GM19397 (cell line): ENCODE results near the gene ALK.

Source experiments
- ATAC-seq: cut with Tn5 transposase; IDR thresholded peaks from one replicate; pipeline ENCODE4 v1.9.1; 2021; ENCODE audit warnings: mild to moderate bottlenecking, moderate library complexity; ENCODE audit not compliant: unreplicated experiment

Gene ALK

DNA sequence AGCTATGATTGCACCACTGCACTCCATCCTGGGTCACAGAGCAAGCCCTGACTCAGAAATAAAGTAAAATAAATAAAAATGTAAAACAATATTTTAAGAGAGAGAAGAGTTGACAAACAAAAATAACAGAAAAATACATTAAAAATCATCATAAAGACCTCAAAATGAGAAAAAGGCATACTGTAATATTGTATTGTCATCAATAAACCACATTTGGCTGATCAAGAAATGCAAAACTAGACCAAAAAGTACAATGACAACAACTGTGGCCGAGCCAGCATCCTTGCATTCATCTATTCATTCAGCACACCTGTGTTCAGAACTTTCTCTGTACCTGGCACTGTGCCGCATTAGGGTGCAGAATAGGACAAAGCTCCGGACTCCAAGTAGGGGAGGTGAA, 121.8 kb downstream of the ALK start:
- ATAC-seq = no peak

GRCh38 chr2:29797916-29798315, 123.5 kb downstream of the ALK start:
- ATAC-seq = no peak

DNA sequence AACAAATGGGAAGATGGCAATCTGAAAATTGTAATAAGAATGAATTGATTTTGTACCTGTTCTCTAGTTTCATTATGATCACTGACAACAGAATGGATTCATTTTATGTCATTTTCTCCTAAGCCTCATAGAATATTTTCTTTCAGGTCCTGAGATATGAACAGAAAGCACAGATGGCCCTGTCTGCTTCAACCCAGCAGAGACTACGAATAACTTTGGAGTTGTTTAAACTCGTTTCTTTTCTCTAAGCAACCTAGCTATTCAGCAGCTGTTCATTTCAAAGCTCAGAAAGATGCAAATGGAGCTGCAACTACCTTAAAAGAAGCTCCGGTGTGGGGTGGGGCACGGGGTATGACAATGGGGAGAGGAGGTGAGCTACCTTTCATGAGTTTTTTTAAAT, 124.9 kb downstream of the ALK start:
- ATAC-seq = no peak

DNA sequence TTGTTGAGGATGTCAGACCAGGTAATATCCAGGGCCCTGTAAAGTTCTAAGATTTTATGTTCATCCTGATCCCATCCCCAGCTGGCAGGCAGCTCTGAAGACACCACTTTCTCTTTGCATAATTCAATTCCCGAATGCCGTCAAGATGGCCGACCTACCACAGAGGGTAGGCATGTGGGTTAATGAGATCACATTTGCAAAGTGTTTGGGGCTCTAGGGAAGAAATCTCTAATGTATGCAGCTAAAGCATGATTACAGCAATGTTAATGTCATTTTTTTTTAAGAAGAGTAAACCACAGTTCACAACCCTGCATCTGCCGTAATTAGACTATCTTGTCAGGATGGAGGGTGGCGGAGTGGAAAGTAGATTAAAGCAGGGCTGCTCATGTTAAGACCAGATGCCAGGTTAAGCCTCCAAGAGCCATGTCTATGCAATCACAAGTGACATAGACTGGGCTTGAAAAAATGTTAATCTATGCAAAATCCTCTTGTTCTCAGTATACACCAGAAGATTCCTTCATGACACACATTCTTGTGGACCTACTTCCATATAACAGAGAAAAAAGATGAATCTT, 131.4 kb downstream of the ALK start:
- no peak for ATAC-seq

- no peak for ATAC-seq
Measured at GRCh38 chr2:29787473-29788465, 133.6 kb downstream of the ALK start.

DNA sequence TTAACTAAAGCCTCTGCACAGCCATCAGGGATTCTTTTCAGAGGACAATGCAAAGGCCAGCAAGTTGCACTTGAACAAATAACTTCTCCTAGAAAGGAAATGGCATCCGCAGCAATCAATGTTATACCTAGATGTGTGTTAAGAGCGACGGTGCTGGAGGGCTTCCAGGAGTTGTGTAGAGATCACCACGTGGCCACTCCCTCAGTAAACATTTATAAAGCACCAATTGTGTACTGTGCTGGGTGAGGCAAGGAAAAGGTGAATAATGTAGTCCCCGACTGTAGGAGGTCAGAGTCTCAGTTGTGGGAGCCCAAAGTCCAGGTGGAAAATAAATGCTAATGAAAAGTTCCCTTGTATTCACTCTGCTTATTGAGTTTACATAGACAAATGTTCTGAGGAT, 135.0 kb downstream of the ALK start:
- ATAC-seq = no peak

- ATAC-seq = no peak
Measured at GRCh38 chr2:29783666-29784065, 137.7 kb downstream of the ALK start.

DNA sequence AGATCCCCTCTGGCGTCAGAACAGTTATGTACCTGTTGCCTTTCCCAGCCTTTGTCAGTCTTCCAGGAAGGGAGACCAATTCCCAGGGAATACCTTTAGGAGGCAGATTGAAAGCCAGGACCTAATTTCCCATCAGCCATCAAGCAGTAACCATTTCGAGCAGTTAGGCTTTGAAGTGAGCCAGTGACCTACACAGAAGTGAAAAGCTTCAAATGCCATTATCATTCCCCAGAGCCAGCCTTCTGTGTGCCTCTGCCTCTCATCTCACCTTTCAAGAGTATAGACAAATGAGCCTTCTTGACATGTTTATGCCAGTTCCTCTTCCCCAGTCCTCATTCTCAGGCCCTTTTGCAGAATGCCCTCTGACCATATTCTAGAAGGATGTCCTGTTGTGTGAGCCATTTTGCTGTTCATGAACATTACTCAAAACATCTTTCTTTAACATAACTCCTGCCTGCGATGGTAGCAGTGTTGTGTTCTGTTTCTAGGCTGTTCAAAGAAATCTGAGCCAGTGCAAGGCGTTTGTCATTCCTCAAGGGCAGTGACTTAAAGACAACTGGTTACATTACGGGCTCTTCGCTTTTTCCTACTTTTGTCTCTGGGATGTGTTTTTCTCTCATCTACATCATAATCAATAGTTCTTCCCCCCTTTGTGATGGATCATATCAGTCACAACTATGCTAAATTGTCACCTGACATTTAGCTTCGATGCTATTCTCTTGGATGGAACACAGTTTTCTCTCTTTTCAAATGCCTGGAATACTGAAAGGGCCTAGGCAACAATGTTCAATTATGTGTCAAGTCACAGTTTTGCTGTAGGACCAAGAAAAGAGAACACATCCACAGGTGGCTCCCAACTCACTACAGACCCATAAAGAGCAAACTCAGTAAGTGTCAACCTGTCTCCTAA, 138.6 kb downstream of the ALK start:
- no peak for ATAC-seq

DNA sequence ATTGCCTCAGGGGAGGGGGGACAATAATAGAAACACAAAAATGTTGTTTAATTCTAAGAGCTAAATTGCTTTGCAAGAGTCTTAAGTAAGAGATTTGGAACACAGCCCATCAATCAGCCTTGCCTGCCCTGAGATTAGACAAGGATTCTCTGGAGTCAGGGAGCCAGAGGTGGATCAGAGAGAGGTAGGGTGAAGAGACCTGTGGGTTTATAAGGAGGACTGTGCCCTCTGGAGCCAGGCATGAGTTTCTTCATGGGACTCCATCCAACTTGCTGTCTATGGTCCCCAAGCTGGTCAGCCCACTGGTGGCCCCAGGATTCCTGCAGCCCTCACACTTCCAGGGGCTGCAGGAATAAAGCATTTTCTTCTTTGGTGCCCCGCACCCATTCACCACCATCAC, 139.3 kb downstream of the ALK start:
- no peak for ATAC-seq

DNA sequence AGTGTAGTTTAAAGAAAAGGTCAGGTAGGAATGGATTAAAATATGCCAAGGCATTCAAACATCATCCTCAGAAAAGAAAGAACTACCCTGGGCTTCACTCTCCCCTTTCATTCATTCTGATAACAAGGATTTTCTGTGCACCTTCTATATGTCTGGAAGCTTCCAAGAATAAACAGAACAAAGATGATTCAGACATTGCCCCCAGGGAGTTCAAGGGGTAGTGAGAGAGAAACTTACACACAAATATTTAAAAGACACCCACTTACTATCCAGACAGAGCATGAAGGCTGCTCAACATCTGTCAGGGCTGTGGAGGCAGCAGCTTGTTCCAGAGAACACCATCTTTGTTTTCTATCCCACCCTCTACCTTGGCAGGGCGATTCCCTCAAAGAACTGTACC, 140.5 kb downstream of the ALK start:
- ATAC-seq = no peak

DNA sequence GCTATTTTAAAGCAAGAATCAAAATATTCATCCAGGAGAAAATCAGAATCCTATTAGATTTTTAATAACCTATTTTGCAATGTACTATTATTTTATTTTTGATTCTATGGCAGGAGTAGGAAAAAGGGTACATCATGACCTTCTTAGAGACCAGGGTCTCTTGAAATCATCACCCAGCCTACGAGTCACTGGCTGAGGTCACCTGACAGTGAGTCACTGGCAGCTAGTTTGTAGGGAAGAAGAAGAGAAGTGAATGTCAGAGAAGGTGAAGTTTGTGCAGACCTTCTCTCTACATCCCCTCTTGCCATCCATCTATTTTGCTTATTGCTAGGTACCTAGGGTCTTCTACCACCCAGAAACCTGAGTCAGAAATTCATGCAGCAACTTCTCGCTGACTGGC, 144.2 kb downstream of the ALK start:
- no peak for ATAC-seq

GRCh38 chr2:29776406-29776805, 145.0 kb downstream of the ALK start:
- no peak for ATAC-seq

DNA sequence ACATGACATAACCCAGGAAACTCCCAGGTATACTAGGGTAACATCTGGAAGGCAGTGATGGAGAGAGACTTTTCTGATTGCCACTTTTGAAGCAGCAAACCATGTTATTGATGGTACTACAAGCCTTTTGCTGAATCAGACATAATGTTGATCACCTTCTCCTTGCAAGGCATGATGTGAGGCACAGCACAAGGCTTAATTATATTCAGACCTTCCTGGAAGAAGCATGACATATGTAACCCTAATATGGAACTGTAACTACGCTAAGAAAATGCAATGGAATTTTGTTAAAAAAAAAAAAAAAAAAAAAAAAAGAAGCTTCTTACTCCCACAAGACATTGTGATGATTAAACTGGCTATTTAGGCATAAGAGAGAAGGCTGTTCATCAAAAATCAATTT, 145.4 kb downstream of the ALK start:
- no peak for ATAC-seq

DNA sequence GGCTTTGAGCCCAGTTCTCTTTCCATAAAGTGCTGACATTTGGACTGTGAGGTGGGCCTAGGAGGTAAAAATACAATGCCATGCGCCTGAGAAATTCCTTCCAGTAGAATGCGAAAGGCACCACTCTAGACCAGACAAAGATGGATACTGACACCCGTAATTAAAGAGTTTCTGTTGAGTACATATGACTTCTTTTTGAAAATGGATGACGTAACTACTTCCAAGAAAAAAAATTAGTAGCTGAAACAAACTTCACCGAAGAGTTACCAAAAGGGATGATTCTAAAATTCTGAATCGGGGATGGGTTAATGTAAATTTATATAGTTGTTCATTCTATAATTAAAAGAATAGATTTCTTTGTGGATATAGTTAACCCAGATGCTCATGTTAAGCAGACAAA, 146.8 kb downstream of the ALK start:
- ATAC-seq = no peak

DNA sequence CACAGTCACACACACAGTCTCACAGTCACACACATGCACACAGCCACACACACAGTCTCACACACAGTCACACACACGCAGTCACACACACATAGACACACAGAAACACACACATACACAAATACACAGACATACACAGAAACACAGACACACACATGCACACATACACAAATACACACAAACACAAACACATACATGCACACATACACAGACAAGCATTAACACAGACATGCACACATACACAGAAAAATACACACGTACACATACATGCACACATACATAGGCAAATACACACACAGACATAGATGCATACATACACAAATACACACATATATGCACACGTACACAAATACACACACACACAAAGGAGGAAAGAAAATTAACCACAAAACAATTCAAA, 150.5 kb downstream of the ALK start:
- ATAC-seq = no peak

GRCh38 chr2:29769847-29770246, 151.5 kb downstream of the ALK start:
- no peak for ATAC-seq

GRCh38 chr2:29767606-29768335, 153.6 kb downstream of the ALK start:
- ATAC-seq = no peak

- no peak for ATAC-seq
Measured at GRCh38 chr2:29766191-29766590, 155.2 kb downstream of the ALK start.

GRCh38 chr2:29765721-29766120, 155.7 kb downstream of the ALK start:
- no peak for ATAC-seq

- no peak for ATAC-seq
Measured at GRCh38 chr2:29763371-29763770, 158.0 kb downstream of the ALK start.

- ATAC-seq = no peak
Measured at GRCh38 chr2:29762239-29762638, 159.1 kb downstream of the ALK start.
